HepG2 (cell line): ENCODE results near the gene SPANXD. TPM values are rescaled to one million over a fixed set of nuclear protein-coding genes. Genes with fewer than 3 reads are reported as not detected.

Experiments
- ATAC-seq: fragments of 200-7000 bp; cut with Tn5 transposase; 3 replicates; pipeline ENCODE4 v1.9.1; 2020; ENCODE audit warnings: mild to moderate bottlenecking, moderate library complexity
- BruUV-seq: library from RNA; stranded (reverse); fragments of 400-500 nt; replicated peaks from 2 replicates; lab custom pipeline; 2021; lab: Mats Ljungman, UMichigan
- CTCF ChIA-PET: fragments of 300-600 bp; formaldehyde crosslinking; extraction: SDS; loops from one replicate; lab custom pipeline; 2021; ENCODE audit warnings: low total read pairs, inconsistent platforms, low intra/inter-chr PET ratio; lab: Yijun Ruan, JAX
- POLR2A ChIA-PET: fragments of 350-600 bp; sonication (Branson Sonifier 250); formaldehyde crosslinking; loops from one replicate; lab custom pipeline; 2020; ENCODE audit warnings: antibody characterized with exemption, inconsistent platforms; lab: Yijun Ruan, JAX
- DNase-seq: peaks from one replicate; pipeline ENCODE4 v3.0.0-alpha.2; 2015; ENCODE audit warnings: low spot score
- FAIRE-seq: peaks from 3 replicates; lab custom pipeline; 2011; peaks lifted over from hg19 to GRCh38; lab: Jason Lieb, UNC
- H2AFZ ChIP-seq: one replicate; pipeline ENCODE4 v1.6.1; 2011; ENCODE audit warnings: low read length, inconsistent platforms
- H3K27ac ChIP-seq: fragments of 300-600 bp; 3 replicates; pipeline ENCODE4 v1.8.0; 2011; ENCODE audit warnings: mixed run types, mild to moderate bottlenecking, mixed read lengths, low read length, inconsistent platforms; ENCODE audit not compliant: insufficient read depth; ENCODE audit errors: extremely low read length
- H3K27me3 ChIP-seq, 2 experiments: fragments of 200-600 bp in 1 of 2; 2 replicates in 1 of 2; 3 replicates in 1 of 2; pipeline versions ENCODE4 v1.6.0 to v1.8.0; 2011; ENCODE audit warnings: low read length in 2 of 2, mild to moderate bottlenecking in 2 of 2, moderate library complexity in 2 of 2, inconsistent platforms in 1 of 2; ENCODE audit not compliant: insufficient read depth in 2 of 2, control insufficient read depth in 1 of 2
- H3K36me3 ChIP-seq, 2 experiments: fragments of 200-600 bp in 1 of 2; replicated peaks in 1 of 2; 2 replicates in 1 of 2; 3 replicates in 1 of 2; pipeline versions ENCODE4 v1.5.1 to v1.8.0; 2011; ENCODE audit warnings: low read length in 2 of 2, inconsistent platforms in 1 of 2; ENCODE audit not compliant: insufficient read depth in 2 of 2, control insufficient read depth in 1 of 2
- H3K4me1 ChIP-seq: 2 replicates; pipeline ENCODE4 v1.5.1; 2012; ENCODE audit warnings: low read length, inconsistent platforms; ENCODE audit not compliant: insufficient read depth
- H3K4me2 ChIP-seq: 2 replicates; pipeline ENCODE4 v1.6.0; 2011; ENCODE audit warnings: low read depth, low read length, inconsistent platforms
- H3K4me3 ChIP-seq, 3 experiments: fragments of 200-600 bp in 1 of 3; sonication (generic), shearing (Covaris generic) in 1 of 3; replicated peaks in 1 of 3; 2 replicates each; pipeline ENCODE4 v1.5.1; 2011 to 2016; ENCODE audit warnings: low read length in 3 of 3, inconsistent platforms in 2 of 3, low read depth in 2 of 3, mild to moderate bottlenecking in 2 of 3, control low read depth in 1 of 3, mixed read lengths in 1 of 3; ENCODE audit not compliant: insufficient read depth in 1 of 3
- H3K79me2 ChIP-seq: one replicate; pipeline ENCODE4 v1.6.1; 2011; ENCODE audit warnings: low read length, inconsistent platforms; ENCODE audit not compliant: insufficient read depth
- H3K9ac ChIP-seq: 2 replicates; pipeline ENCODE4 v1.6.0; 2011; ENCODE audit warnings: mild to moderate bottlenecking, low read depth, low read length, inconsistent platforms; ENCODE audit not compliant: insufficient read depth
- H3K9me3 ChIP-seq: 2 replicates; pipeline ENCODE4 v1.5.1; 2012; ENCODE audit warnings: mild to moderate bottlenecking, low read length
- H4K20me1 ChIP-seq: 2 replicates; pipeline ENCODE4 v1.6.0; 2011; ENCODE audit warnings: inconsistent platforms, mild to moderate bottlenecking, low read length, moderate library complexity; ENCODE audit not compliant: insufficient read depth
- BORCS8-MEF2B ChIP-seq: sonication (generic); formaldehyde crosslinking; IDR thresholded peaks from 2 replicates; pipeline ENCODE4 v1.8.0; 2022; ENCODE audit warnings: mild to moderate bottlenecking, missing genetic modification reagents
- MIER3 ChIP-seq: IDR thresholded peaks from 2 replicates; pipeline ENCODE4 v1.6.1; 2016; ENCODE audit warnings: missing compliant biosample characterization, borderline replicate concordance
- ZBTB7B ChIP-seq: sonication (generic); formaldehyde crosslinking; IDR thresholded peaks from 2 replicates; pipeline ENCODE4 v1.4.0; 2020; ENCODE audit warnings: missing genetic modification reagents
- ZFP82 ChIP-seq: sonication (generic); formaldehyde crosslinking; IDR thresholded peaks from 2 replicates; pipeline ENCODE4 v1.5.1; 2020; ENCODE audit warnings: mild to moderate bottlenecking, missing genetic modification reagents, borderline replicate concordance
- ZNF138 ChIP-seq: sonication (generic); formaldehyde crosslinking; IDR thresholded peaks from 2 replicates; pipeline ENCODE4 v1.5.0; 2020; ENCODE audit warnings: mild to moderate bottlenecking, low read depth, missing genetic modification reagents
- ZNF160 ChIP-seq: sonication (generic); formaldehyde crosslinking; IDR thresholded peaks from 2 replicates; pipeline ENCODE4 v1.8.0; 2022; ENCODE audit warnings: mild to moderate bottlenecking, inconsistent platforms, missing genetic modification reagents
- WGBS: methylation state at CpG from one replicate; pipeline ENCODE4 v1.1.6; 2017; ENCODE audit warnings: low lambda C conversion rate; 5-methylcytosine and 5-hydroxymethylcytosine counted together
- in situ Hi-C: cut with HindIII; loops from 2 replicates; pipeline ENCODE4 v1.10.0; 2017; ENCODE audit warnings: low pct_unique_long_range_greater_than_20kb; ENCODE audit not compliant: extremely low pct_ligation_motif_present
- intact Hi-C: fragments of 100-400 bp; cut with micrococcal nuclease; formaldehyde crosslinking; loops from one replicate; pipeline ENCODE4 v1.10.0; 2022; ENCODE audit not compliant: unreplicated experiment
- polyA plus RNA-seq, 8 experiments: library from polyadenylated mRNA; depleted of rRNA in 3 of 8; stranded (reverse) in 7 of 8; unstranded in 1 of 8; fragments of >200 nt; fragmentation: Illumina TruSeq in 4 of 8; extraction: Trizol in 4 of 8; gene quantifications; 2 replicates each; pipeline versions ENCODE4 v1.2.1 to v1.2.3, GENCODE V29; 2011 to 2016; ENCODE audit warnings: low read depth in 4 of 8, missing spikeins in 1 of 8, mixed read lengths in 1 of 8; ENCODE audit not compliant: insufficient read depth in 1 of 8
- total RNA-seq, 5 experiments: library from RNA; depleted of rRNA; stranded (reverse); fragments of >200 nt; fragmentation: Illumina TruSeq; extraction: Trizol; gene quantifications; 2 replicates each; pipeline ENCODE4 v1.2.3, GENCODE V29; 2016; ENCODE audit warnings: low read depth in 1 of 5
- TF ChIP-seq, protein P1 (sequence below): sonication (generic); formaldehyde crosslinking; IDR thresholded peaks from 2 replicates; pipeline ENCODE4 v1.9.0; 2021; ENCODE audit warnings: missing genetic modification reagents, borderline replicate concordance

The SPANXD gene
- total and polyA plus RNA-seq, 2 of the 13 experiments (the other 11 are each of a cell fraction or from before 2014, with no cell fraction given), result not detected

- Histone ChIP-seq H2AFZ (no peak overlapping the region), H3K9me3 (no peaks in the 10 kb centered on the region; the same call in 1 of the 2 replicates), H3K79me2 (no peaks in the 10 kb centered on the region), H3K4me1 (no peaks in the 10 kb centered on the region), H3K9ac (no peak overlapping the region), H3K4me3 (no peak overlapping the region), H3K36me3 (no peaks in the 10 kb centered on the region), H4K20me1 (no peaks in the 10 kb centered on the region), H3K4me2 (no peak overlapping the region), H3K27me3 (no peaks in the 10 kb centered on the region), H3K27ac (no peak overlapping the region)
- TF ChIP-seq ZNF160 (CRISPR knock-in tag) (no peak), ZNF138 (CRISPR knock-in tag) (no peak), ZFP82 (CRISPR knock-in tag) (no peak), MIER3 (no peak), ZBTB7B (CRISPR knock-in tag) (no peak), BORCS8-MEF2B (no peak)
- TF ChIP-seq, protein P1, sequence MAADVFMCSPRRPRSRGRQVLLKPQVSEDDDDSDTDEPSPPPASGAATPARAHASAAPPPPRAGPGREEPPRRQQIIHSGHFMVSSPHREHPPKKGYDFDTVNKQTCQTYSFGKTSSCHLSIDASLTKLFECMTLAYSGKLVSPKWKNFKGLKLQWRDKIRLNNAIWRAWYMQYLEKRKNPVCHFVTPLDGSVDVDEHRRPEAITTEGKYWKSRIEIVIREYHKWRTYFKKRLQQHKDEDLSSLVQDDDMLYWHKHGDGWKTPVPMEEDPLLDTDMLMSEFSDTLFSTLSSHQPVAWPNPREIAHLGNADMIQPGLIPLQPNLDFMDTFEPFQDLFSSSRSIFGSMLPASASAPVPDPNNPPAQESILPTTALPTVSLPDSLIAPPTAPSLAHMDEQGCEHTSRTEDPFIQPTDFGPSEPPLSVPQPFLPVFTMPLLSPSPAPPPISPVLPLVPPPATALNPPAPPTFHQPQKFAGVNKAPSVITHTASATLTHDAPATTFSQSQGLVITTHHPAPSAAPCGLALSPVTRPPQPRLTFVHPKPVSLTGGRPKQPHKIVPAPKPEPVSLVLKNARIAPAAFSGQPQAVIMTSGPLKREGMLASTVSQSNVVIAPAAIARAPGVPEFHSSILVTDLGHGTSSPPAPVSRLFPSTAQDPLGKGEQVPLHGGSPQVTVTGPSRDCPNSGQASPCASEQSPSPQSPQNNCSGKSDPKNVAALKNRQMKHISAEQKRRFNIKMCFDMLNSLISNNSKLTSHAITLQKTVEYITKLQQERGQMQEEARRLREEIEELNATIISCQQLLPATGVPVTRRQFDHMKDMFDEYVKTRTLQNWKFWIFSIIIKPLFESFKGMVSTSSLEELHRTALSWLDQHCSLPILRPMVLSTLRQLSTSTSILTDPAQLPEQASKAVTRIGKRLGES (CRISPR knock-in tag), result no peak
- DNase-seq, result no peak
- BruUV-seq, result no TSS peak
- ChIA-PET CTCF (no interaction called here), POLR2A (no interaction called here)
- in situ Hi-C loops, result no loop called here
- WGBS, result 38% methylated on average over 4 of the region's 4 CpGs
- ATAC-seq, result no peak
- intact Hi-C loops, result no loop called here
- FAIRE-seq, result no peak
Observed at GRCh38 chrX:141701072-141701471, 2.5 kb upstream of the SPANXD start.
